Neural cell (in vitro differentiated cells): ENCODE results near the gene CSK. TPM values are rescaled to one million over a fixed set of nuclear protein-coding genes. Genes with fewer than 3 reads are reported as not detected.

Source experiments
- H2AFZ ChIP-seq: fragments of 200-600, 300-800 bp; sonication (generic), shearing (Covaris generic); 2 replicates; pipeline ENCODE4 v1.6.0; 2014; ENCODE audit warnings: low read depth, mild to moderate bottlenecking, antibody characterized with exemption, low read length, moderate library complexity
- H3F3A ChIP-seq: fragments of 200-600 bp; shearing (Covaris generic); 2 replicates; pipeline ENCODE4 v1.6.1; 2016; ENCODE audit warnings: mild to moderate bottlenecking, moderate library complexity, mixed read lengths, antibody characterized with exemption, low read length; ENCODE audit not compliant: insufficient read depth, poor library complexity, severe bottlenecking
- H3K27ac ChIP-seq: fragments of 200-600, 300-800 bp; sonication (generic), shearing (Covaris generic); 2 replicates; pipeline ENCODE4 v1.5.1; 2014; ENCODE audit warnings: mild to moderate bottlenecking, low read length, moderate library complexity
- H3K27me3 ChIP-seq: fragments of 300-800, 200-600 bp; sonication (generic), shearing (Covaris generic); 2 replicates; pipeline ENCODE4 v1.6.0; 2014; ENCODE audit warnings: mild to moderate bottlenecking, low read depth, low read length, moderate library complexity; ENCODE audit not compliant: insufficient read depth
- H3K36me3 ChIP-seq: fragments of 300-800, 200-600 bp; sonication (generic), shearing (Covaris generic); 2 replicates; pipeline ENCODE4 v1.5.1; 2014; ENCODE audit warnings: mild to moderate bottlenecking, antibody characterized with exemption, low read length, moderate library complexity; ENCODE audit not compliant: insufficient read depth
- H3K4me2 ChIP-seq: fragments of 300-800, 200-600 bp; sonication (generic), shearing (Covaris generic); 2 replicates; pipeline ENCODE4 v1.6.0; 2014; ENCODE audit warnings: mild to moderate bottlenecking, low read length
- H3K4me3 ChIP-seq: fragments of 300-800, 200-600 bp; sonication (generic), shearing (Covaris generic); 2 replicates; pipeline ENCODE4 v1.5.1; 2014; ENCODE audit warnings: mild to moderate bottlenecking, low read length, moderate library complexity
- H3K79me2 ChIP-seq: fragments of 200-600 bp; shearing (Covaris generic); replicated peaks from 2 replicates; pipeline ENCODE4 v1.6.0; 2014; ENCODE audit warnings: mild to moderate bottlenecking, low read length, moderate library complexity; ENCODE audit not compliant: insufficient read depth
- H3K9ac ChIP-seq: fragments of 300-800, 200-600 bp; sonication (generic), shearing (Covaris generic); 2 replicates; pipeline ENCODE4 v1.6.1; 2016; ENCODE audit warnings: mild to moderate bottlenecking, low read length, mixed read lengths
- H3K9me2 ChIP-seq: fragments of 200-600 bp; shearing (Covaris generic); 2 replicates; pipeline ENCODE4 v1.6.1; 2016; ENCODE audit warnings: mild to moderate bottlenecking, low read length, mixed read lengths; ENCODE audit not compliant: insufficient read depth
- H3K9me3 ChIP-seq: fragments of 200-600, 300-800 bp; sonication (generic), shearing (Covaris generic); 2 replicates; pipeline ENCODE4 v1.6.1; 2016; ENCODE audit warnings: mild to moderate bottlenecking, mixed run types, low read length, moderate library complexity, mixed read lengths
- H4K20me1 ChIP-seq: fragments of 200-600 bp; shearing (Covaris generic); 2 replicates; pipeline ENCODE4 v1.6.1; 2016; ENCODE audit warnings: mild to moderate bottlenecking, mixed run types; ENCODE audit not compliant: insufficient read depth
- EP300 ChIP-seq: fragments of 450-650 bp; conservative IDR thresholded peaks from 2 replicates; pipeline ENCODE4 v1.6.1; 2014; ENCODE audit warnings: antibody characterized with exemption, mild to moderate bottlenecking, moderate library complexity; ENCODE audit not compliant: poor library complexity, severe bottlenecking
- EZH2 ChIP-seq: fragments of 200-600, 300-800 bp; shearing (Covaris generic), sonication (generic); IDR thresholded peaks from 2 replicates; pipeline ENCODE4 v1.6.1; 2014; ENCODE audit warnings: antibody characterized with exemption, low read length, borderline replicate concordance, mild to moderate bottlenecking; ENCODE audit not compliant: insufficient read depth, poor library complexity, severe bottlenecking
- MXI1 ChIP-seq: fragments of 450-650 bp; conservative IDR thresholded peaks from 2 replicates; pipeline ENCODE4 v1.6.1; 2014; ENCODE audit warnings: antibody characterized with exemption, mild to moderate bottlenecking; ENCODE audit not compliant: poor library complexity, severe bottlenecking
- POLR2AphosphoS5 ChIP-seq: IDR thresholded peaks from 2 replicates; pipeline ENCODE4 v1.6.1; 2012
- RAD21 ChIP-seq: fragments of 450-650 bp; conservative IDR thresholded peaks from 2 replicates; pipeline ENCODE4 v1.6.1; 2014; ENCODE audit warnings: antibody characterized with exemption, mild to moderate bottlenecking, moderate library complexity
- SMC3 ChIP-seq: fragments of 450-650 bp; conservative IDR thresholded peaks from 2 replicates; pipeline ENCODE4 v1.6.1; 2014; ENCODE audit warnings: antibody characterized with exemption, mild to moderate bottlenecking, moderate library complexity; ENCODE audit not compliant: poor library complexity
- TAF1 ChIP-seq: IDR thresholded peaks from 2 replicates; pipeline ENCODE4 v1.6.1; 2012; ENCODE audit warnings: low read depth
- polyA plus RNA-seq: library from polyadenylated mRNA; depleted of rRNA; stranded (reverse); fragments of >200 nt; gene quantifications from 2 replicates; pipeline ENCODE4 v1.2.3, GENCODE V29; 2014
- TF ChIP-seq, protein P1 (sequence below): fragments of 450-650 bp; IDR thresholded peaks from 2 replicates; pipeline ENCODE4 v1.5.1; 2014; ENCODE audit warnings: antibody characterized with exemption, mild to moderate bottlenecking, moderate library complexity; ENCODE audit not compliant: poor library complexity, severe bottlenecking

Gene CSK
- polyA plus RNA-seq, 1 donor from 2014 or later, result 45.5 TPM

DNA sequence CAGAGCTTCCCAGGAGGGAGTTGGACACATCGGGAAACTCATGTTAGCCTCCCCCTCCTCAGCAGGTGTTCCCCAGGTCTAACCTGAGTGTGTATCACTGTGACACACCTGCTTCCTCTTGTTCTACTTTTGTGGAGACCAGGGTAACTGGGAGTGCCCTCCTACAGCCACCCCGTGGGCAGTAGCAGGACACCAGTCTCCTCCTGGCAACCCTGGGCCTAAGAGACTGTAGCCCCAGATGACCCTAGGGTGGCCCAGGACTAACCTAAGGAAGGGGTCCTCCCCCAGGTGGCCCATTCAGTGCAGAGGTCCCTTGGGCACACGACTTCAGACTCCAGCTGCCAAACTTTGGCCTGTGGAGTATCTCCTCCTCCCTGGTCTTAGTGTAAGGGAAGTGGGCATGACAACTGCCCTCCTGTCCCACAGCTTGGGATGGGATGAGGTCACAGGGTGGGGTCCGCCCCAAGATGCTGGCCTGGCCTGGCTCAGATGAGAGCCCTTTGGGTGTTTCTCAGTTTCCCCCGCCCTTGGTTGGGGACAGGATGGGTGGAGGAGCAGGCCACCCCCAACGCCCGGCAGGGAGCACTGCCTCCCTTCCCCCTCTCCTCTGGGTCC is 4.8 kb downstream of the CSK start:
- Histone ChIP-seq H3K9ac (no peak overlapping the region), H3K4me2 (no peak overlapping the region)

DNA sequence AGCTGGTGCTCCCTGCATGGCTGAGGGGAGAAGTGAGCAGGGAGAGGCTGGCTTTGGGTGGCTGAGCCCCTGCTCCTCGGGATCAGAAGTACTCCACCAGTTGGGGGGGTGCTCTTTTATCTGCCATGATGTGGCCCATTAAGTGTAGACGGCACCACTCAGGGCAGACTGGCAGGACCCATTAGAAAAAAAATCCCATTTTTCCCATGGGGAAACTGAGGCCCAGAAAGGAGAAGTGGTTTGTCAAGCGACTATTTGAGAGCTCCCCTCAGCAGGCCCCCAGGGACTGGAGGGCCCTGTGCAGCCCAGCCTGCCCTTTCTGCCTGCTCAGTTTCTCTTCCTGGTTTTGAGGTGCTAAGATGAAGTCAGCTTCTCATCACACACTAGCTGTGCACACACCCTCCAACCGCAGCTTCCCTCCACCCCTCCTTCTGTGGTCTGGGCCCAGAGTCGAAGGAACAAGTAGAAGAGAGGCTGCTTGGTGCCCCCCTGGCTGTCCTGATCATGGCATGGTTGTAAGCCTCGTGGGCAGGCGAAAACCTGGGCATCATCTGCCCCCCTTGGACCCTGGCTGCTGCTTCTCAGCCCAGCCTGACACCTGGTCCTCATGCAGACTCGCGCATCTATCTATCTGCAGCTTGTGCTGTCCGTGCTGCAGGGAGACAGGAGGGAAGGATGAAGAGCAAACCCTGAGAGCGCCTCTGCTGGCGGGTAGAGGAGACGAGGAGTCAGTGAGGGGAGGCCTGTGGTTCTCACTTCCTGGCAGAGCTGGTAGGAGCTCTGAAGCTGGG is 5.6 kb downstream of the CSK start:
- Histone ChIP-seq H3K27me3 (no peaks in the 10 kb centered on the region), H3K4me2 (no peak overlapping the region), H3F3A (no peaks in the 10 kb centered on the region), H3K4me3 (no peak overlapping the region), H3K79me2 (peaks cover 60% of the 10 kb centered on the region), H3K9me3 (no peaks in the 10 kb centered on the region), H2AFZ (no peak overlapping the region), H3K27ac (no peak overlapping the region), H4K20me1 (peaks cover 5% of the 10 kb centered on the region), H3K36me3 (no peaks in the 10 kb centered on the region), H3K9me2 (no peaks in the 10 kb centered on the region), H3K9ac (no peak overlapping the region)
- TF ChIP-seq EZH2 (no peak), POLR2AphosphoS5 (no peak), TAF1 (no peak), RAD21 (no peak), EP300 (no peak)
- TF ChIP-seq, protein P1, sequence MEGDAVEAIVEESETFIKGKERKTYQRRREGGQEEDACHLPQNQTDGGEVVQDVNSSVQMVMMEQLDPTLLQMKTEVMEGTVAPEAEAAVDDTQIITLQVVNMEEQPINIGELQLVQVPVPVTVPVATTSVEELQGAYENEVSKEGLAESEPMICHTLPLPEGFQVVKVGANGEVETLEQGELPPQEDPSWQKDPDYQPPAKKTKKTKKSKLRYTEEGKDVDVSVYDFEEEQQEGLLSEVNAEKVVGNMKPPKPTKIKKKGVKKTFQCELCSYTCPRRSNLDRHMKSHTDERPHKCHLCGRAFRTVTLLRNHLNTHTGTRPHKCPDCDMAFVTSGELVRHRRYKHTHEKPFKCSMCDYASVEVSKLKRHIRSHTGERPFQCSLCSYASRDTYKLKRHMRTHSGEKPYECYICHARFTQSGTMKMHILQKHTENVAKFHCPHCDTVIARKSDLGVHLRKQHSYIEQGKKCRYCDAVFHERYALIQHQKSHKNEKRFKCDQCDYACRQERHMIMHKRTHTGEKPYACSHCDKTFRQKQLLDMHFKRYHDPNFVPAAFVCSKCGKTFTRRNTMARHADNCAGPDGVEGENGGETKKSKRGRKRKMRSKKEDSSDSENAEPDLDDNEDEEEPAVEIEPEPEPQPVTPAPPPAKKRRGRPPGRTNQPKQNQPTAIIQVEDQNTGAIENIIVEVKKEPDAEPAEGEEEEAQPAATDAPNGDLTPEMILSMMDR, result peak; percentile 48

More for the DNA sequence above, 4.8 kb downstream of the CSK start:
- Histone ChIP-seq H3K4me3 (no peak overlapping the region), H3K36me3 (no peaks in the 10 kb centered on the region), H3K9me3 (no peaks in the 10 kb centered on the region), H2AFZ (no peak overlapping the region), H3K79me2 (peaks cover 55% of the 10 kb centered on the region), H3K9me2 (no peaks in the 10 kb centered on the region), H3K27me3 (no peaks in the 10 kb centered on the region), H3K27ac (no peak overlapping the region), H4K20me1 (peaks cover 5% of the 10 kb centered on the region), H3F3A (no peaks in the 10 kb centered on the region)
- TF ChIP-seq TAF1, result no peak
- no peak for TF ChIP-seq RAD21
- TF ChIP-seq, protein P1, result no peak
- no peak for TF ChIP-seq EP300
- TF ChIP-seq SMC3, result no peak
- no peak for TF ChIP-seq MXI1
